NCI-H460 (cell line): ENCODE results near the gene YIF1A. TPM values are rescaled to one million over a fixed set of nuclear protein-coding genes. Genes with fewer than 3 reads are reported as not detected.

Experiments used
- DNase-seq: peaks from one replicate; pipeline ENCODE4 v3.0.0-alpha.2; 2016; ENCODE audit warnings: low read depth; ENCODE audit errors: extremely low read depth
- total RNA-seq: library from RNA; depleted of rRNA; stranded (reverse); fragments of >200 nt; shearing (Covaris generic); gene quantifications from 2 replicates; pipeline ENCODE4 v1.2.3, GENCODE V29; 2014

YIF1A gene
- total RNA-seq, 1 experiment from 2014 or later, result 62.5 TPM

DNA sequence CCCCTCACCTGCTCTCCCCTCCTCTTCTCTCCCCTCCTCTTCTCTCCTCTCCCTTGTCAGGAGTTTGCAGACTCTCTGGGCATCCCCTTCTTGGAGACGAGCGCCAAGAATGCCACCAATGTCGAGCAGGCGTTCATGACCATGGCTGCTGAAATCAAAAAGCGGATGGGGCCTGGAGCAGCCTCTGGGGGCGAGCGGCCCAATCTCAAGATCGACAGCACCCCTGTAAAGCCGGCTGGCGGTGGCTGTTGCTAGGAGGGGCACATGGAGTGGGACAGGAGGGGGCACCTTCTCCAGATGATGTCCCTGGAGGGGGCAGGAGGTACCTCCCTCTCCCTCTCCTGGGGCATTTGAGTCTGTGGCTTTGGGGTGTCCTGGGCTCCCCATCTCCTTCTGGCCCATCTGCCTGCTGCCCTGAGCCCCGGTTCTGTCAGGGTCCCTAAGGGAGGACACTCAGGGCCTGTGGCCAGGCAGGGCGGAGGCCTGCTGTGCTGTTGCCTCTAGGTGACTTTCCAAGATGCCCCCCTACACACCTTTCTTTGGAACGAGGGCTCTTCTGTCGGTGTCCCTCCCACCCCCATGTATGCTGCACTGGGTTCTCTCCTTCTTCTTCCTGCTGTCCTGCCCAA is 12.8 kb downstream of the YIF1A start:
- DNase-seq, result no peak

DNA sequence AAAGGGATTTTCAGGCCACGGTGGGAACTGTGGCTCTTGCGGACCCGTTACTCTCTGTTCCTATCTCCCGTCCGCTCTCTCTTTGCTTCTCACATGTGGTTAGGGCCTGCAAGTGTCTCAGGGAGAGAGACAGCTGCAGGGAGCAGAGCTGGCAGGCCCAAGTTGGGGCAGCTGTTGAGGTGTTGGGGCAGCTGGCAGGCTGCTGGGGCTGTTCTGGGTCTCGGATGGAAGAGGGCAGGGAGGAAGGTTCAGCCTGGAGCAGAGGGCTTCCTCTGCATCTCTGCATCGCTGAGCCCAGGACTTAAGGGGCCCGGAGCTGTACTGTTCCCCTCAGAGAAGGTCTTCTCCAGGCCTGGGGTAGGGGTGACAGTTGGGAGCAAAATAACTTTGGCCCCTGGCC is 13.5 kb downstream of the YIF1A start:
- no peak for DNase-seq

DNA sequence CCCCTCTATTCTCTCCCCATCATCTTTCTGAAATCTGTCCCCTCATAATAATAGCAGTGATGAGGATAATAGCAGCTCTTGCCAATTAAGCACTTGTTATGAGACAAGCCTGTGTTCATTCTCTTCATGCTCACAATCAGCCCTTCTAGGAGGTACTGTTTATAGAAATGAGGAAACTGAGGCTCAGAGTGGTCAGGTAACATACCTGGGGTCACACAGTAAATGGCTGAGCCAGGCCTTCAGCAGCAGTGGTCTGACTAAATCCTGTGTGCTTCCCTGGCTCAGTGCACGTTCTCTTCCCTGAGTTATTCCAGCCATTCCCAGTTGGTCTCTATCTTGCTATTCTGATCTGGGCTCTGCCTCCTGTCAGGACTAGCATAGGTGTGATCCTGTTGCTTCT is 14.7 kb downstream of the YIF1A start:
- no peak for DNase-seq

DNA sequence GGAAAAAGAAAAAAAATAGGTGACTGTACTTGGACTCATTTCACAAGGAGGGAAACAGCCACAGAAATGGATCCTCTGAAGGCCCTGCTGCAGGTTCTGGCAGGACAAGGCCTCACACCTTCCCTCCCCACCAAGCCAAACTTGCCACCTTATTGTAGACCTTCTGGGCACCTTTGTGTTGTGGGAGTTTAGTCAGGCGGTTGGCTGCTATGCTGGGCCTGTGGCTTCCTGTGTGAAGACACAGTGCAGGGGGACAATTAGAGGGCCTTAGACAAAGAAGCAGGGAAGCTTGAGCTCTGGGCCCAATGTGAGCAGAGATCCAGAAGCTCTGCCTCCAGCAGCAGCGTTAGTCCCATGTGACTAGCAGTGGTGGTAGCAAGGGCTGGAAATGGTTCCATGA is 16.3 kb downstream of the YIF1A start:
- no peak for DNase-seq

DNA sequence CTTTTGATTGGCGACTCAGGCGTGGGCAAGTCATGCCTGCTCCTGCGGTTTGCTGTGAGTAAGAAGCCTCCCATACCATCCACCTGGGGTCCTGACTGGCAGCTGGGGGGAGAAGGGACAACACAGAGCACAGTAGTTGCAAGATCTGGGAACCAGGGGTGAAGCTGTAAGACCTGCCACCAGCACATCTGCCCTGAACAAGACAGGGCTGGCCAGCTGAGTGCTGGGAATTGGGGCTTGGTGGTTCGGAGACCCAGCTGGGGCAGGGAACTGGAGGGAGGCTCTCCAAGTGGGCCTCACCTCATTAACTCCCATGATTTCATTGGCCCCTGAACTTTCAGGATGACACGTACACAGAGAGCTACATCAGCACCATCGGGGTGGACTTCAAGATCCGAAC is 17.1 kb downstream of the YIF1A start:
- DNase-seq, result no peak

DNA sequence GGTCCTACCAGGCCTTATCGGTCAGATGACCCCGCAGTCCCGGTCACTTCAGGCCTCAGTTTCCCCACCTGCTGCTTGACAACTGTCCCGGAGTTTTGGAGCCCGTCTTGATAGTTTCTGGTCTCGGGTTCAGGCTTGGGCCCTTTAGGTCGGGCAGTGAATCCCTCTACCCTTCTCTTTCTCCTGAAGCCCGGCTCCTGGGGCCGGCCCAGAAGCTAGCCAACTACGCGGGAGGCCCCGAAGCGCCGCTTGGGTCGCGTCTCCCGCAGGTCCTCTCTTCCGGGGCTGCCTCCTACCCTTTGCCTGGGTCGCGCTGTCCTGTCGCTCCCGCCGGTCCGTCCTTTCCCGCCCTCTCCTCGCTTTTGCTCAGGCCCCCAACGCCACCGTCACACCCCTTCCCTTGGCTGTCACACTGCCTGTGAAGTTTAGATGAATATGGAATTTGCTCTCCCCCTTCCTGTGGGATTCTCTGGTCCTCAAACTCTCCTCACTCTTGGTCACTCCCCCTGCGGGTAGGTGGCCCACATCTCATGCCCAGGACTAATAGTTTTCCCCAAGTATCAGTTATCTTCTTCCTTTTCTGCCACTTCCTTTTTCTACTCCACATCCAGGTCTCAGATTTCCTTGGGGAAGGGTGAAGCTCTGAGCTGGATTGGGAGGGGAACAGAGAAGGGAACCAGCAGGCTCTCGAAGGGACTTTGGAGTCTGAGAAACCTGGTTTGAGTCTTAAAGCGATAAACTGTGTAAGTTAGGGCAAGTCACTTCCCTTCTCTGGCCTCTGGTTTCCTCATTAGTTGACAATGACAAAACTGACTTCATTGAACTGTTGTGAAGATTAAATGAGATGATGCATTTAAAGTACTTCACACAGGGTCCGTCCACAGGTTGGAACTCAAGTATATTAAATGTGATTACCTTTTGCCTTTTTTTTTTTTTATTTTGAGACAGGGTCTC is 19.7 kb downstream of the YIF1A start:
- no peak for DNase-seq

DNA sequence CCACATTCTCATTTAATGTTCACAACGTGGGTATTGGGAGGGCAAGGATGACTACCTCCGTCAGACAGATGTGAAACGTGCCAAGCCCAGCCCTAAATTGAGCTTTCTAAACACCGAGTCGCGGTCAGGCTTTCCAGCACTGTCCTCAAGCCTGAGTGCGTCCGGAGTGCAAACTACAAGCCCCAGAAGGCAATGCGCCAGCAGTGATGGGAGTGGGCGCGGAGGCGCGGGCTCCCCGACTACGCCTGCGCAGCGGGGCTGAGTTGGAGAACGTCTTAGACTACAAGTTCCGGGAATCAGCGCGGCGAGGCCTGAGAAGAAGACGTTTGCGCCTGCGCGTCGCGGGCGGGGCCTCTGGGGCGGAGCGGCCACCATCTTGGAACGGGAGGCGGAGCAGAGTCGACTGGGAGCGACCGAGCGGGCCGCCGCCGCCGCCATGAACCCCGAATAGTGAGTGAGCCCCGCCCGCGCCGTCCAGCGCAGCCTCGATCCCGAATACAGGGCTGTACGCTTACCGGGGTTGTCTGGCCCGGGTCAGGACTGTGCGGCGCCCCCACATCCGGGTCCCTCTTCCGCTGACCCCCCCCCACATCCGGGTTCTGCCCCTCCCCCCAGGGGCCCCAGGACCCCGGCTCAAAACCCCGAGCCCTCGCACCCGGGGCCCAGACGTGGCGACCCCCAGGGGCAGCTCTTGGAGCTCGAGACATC is 20.5 kb downstream of the YIF1A start, which contains the start of gene RAB1B:
RAB1B (plus strand) TSS at position 396 of the 708 bp plus-strand sequence; CDS start at position 437, 41 bp downstream.
- peak; percentile 98 for DNase-seq

DNA sequence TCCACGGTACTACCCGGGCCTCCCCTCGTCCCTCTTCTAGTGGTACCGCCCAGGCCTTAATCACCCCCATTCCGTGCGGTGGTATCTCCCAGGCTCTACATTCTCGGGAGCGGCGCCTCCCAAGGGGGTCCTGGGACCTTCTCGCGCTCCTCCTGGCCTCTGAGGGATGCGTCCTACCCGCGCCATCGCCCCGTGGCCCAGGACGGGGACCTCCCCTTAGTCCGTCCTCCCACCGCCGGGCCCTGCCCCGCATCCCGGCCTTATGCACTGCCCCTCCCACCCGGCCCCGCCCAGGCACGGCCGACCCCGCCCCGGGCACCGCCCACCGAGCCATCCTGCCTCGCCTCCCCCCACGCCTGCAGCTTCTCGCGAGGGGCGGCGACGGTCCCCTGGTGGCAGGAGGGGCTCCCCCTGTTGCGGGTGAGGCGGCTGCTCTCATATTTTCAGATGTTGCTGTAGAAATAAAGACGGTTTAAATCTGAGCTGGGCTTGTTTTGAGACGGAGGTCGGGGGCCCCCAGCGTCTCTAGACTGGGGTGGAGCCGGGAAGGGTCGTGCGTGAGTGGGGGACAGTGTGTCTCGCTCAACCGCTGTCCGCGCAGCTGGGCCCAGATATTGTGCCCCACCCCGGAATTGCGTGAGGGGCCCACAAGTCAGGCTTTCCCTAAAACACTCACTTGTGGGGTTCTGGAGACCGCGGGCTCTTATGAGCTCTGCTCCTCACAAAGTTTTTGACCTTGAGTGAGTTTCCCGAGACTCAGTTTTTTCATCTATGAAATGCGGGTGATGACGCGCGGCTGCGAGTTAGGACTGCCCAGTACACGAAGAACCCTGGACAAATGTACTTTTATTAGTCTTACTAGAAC is 21.3 kb downstream of the YIF1A start:
- DNase-seq, result peak; percentile 53

DNA sequence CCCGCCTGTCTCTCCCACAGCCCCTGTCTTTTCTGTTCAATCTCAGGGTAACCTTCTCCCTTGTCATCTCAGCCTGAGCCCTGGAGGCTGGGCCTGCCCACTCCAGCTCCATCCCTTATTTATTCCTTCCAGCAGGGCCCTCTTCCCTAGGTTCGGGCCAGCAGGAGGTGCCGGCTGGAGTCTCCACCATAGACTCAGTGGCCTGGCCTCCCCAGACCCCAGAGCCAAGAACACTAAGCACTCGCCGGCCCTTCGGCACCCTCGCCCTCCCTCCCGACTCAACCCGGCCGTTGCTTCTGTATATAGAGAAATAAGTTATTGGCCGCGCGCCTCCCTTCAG is 21.9 kb downstream of the YIF1A start:
- no peak for DNase-seq

DNA sequence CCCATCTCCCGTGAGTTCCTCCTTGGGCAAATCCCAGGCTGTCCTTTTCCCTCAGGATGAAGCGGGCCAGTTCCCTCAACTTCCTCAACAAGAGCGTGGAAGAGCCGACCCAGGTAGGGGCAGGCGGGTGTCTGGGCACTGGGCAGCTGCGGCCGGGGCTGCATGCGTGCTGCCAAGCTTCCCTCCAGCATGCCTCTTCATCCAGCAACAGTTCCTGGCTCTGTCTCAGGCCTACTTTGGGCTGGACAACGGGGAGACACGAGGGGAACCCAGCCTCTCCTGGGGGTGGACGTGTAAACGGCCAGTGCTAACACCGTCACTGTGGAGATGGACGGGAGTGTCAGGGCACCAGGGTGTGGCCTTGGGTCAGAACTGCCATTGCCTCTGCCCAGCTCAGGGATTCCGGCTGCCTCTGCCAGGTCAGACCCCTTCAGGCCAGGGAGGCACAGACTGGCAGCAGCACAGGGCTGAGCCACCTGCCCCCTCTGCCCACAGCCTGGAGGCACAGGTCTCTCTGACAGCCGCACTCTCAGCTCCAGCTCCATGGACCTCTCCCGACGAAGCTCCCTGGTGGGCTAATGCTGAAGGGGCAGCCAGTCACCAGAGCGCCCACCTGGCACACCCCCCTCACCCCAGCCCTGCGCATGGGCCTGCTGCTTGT is 22.4 kb downstream of the YIF1A start:
- DNase-seq, result no peak

DNA sequence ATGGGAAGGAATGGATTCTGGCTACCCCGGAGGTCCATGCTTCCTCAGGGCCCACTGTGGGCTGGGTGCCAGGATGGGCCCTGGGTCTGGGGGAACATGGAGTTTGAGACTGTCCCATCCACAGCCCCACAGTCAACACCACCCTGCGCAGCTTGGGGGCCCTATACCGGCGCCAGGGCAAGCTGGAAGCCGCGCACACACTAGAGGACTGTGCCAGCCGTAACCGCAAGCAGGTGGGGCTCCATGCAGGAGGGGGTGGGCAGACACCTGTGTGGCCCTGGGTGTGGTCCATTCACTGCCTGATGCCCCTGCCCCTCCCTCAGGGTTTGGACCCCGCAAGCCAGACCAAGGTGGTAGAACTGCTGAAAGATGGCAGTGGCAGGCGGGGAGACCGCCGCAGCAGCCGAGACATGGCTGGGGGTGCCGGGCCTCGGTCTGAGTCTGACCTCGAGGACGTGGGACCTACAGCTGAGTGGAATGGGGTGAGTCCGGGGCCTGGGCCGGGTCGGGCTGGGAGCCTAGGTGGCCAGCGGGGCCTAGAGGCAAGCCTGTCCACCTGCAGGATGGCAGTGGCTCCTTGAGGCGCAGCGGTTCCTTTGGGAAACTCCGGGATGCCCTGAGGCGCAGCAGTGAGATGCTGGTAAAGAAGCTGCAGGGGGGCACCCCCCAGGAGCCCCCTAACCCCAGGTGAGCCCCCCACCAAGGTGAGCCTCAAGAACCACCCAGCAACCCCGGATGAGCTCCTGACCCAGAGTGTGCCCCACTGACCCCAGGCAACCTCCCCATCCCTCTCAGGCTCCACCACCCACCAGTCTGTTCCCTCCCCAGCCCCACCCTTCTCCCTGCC is 23.2 kb downstream of the YIF1A start:
- no peak for DNase-seq

DNA sequence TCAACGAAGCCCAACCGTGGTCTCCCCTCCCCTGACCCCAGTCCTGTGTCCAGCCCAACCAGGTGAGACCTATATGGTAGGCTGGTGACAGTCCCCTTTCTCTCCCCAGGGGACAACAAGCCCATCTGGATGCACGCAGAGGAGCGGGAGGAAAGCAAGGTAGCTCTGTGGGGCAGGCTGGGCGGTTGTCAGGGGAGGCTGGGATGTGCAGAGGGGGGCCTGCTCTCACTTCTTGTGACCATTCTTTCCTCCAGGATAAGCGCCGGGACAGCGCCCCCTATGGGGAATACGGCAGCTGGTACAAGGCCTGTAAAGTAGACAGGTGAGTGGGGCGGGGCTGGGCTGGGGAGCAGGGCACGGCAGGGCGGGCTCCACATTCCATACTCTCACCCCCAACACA is 24.0 kb downstream of the YIF1A start:
- no peak for DNase-seq

DNA sequence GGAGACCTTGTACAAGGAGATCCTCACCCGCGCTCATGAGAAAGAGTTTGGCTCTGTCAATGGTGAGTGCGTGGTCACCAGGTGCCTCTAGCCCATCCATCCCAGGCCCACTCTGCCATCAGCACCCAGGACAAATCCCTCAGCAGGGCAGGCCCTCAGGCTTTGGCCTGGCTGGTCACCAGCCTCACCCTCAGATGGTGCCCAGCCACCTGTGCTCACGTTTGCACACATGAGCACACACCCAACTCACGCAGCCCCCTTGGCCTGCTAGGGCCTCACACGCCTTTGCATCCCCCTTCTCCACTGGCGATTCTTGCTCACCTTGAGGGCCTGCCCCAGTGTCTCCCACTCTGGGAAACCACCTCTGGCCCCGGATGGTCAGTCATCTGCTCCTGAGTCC is 24.6 kb downstream of the YIF1A start:
- DNase-seq, result no peak

DNA sequence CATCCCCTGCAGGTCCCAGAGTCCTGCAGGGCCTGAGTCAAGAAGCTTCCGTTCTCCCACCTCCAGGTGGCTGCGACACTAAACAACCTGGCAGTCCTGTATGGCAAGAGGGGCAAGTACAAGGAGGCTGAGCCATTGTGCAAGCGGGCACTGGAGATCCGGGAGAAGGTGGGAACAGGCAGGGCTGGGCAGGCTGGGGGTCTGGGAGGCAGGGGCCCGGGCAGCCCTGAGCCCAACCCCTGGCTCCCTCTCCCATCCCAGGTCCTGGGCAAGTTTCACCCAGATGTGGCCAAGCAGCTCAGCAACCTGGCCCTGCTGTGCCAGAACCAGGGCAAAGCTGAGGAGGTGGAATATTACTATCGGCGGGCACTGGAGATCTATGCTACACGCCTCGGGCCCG is 25.2 kb downstream of the YIF1A start:
- no peak for DNase-seq

DNA sequence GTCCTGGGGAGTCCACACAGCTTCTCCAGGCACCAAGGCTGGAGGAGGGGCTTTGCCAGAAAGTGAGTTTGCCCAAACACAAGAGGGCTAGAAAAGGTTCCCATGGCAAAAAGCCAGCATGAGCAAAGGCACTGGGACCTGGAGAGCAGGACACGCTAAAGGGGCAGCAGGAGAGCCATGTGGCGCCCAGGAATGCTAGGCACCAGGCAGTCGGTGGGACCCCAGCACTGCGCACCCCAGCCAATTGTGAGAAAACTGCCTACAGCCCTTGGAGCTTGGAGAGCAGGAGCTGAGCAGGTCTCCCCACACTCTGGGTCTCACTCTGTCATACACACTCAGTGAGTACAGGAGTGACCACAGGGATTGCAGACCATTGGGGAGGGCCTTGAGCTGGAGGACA is 25.7 kb downstream of the YIF1A start:
- no peak for DNase-seq

DNA sequence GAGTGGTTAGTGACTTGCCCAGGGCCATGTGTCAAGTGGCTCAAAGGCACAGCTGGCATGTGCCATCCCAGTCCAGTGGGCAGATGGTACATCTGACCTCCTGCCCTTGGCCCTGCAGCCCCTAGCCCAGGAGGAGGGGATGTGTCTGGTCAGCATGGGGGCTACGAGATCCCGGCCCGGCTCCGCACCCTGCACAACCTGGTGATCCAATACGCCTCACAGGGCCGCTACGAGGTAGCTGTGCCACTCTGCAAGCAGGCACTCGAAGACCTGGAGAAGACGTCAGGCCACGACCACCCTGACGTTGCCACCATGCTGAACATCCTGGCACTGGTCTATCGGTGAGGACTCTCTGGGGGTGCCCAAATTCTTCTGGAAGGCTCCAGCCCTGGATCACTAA is 26.2 kb downstream of the YIF1A start:
- DNase-seq, result no peak

DNA sequence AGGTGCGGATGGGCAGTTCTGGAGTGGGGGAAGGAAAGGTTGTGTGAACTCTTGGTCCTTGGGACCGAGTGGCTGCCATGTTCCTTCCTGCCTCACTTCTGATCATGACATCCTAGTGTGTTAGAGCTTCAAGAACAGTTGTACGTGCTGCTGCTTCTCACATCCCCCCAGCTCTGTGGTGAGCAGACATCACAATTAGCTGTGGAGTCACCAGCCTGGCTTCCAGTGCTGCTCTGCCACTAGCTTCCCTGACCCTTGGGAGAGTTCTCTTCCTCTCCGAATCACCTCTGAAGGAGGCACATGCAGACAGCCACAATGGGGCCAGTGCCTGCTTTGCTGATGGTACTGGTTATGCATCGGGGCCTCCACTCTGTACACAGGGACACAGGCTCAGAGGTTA is 26.8 kb downstream of the YIF1A start:
- no peak for DNase-seq

DNA sequence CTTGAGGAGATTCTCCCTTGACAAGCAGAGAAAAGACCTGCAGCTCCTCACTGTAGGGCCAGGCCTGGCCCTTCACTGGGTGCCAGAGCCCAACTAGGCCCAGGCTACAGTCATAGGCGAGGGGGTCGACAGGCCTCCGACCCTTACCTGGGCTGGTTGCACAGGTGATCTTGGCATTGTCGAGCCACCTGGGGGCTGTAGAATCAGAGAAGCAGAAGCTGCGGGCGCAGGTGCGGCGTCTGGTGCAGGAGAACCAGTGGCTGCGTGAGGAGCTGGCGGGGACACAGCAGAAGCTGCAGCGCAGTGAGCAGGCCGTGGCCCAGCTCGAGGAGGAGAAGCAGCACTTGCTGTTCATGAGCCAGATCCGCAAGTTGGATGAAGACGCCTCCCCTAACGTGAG is 27.4 kb downstream of the YIF1A start:
- DNase-seq, result no peak

DNA sequence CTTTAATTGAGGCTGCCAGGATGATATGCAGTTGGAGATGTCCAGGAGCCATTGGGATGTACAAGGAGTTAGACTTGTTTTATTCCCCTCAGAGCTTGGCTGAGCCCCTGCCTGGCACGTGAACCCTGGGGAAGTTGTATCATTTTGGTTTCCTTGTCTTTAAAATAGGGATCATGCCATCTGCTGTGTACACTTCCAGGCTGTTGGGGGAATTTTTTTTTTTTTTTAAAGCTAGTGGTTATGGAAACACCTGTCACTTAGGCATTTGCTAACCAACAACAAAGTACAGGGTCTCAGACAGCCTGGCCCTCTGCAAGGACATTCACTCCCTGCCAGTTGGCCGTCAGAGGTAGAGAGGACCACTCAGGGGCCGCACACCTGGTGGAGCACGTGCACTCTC is 29.0 kb downstream of the YIF1A start:
- no peak for DNase-seq
